Lower lobe of right lung (tissue), 2 donors: ENCODE results near the gene DEPDC5. TPM values are rescaled to one million over a fixed set of nuclear protein-coding genes. Genes with fewer than 3 reads are reported as not detected.

ENCODE experiments used
- ATAC-seq, 2 donors: fragments of 200-7000 bp; cut with Tn5 transposase; one replicate each; pipeline ENCODE4 v1.9.1; 2020 to 2022; ENCODE audit warnings: mild to moderate bottlenecking in 2 of 2, moderate library complexity in 2 of 2
- DNase-seq: peaks from one replicate; pipeline ENCODE4 v3.0.0-alpha.2; 2020
- H3K27ac ChIP-seq: fragments of 200-600 bp; one replicate; pipeline ENCODE4 v1.8.0; 2022
- H3K27me3 ChIP-seq: fragments of 200-600 bp; one replicate; pipeline ENCODE4 v1.8.0; 2022; ENCODE audit warnings: low read depth
- H3K36me3 ChIP-seq: fragments of 200-600 bp; one replicate; pipeline ENCODE4 v1.8.0; 2022; ENCODE audit warnings: mild to moderate bottlenecking
- H3K4me1 ChIP-seq: fragments of 200-600 bp; one replicate; pipeline ENCODE4 v1.8.0; 2022
- H3K4me3 ChIP-seq: fragments of 200-600 bp; one replicate; pipeline ENCODE4 v1.8.0; 2022; ENCODE audit warnings: mild to moderate bottlenecking
- H3K9me3 ChIP-seq: fragments of 200-600 bp; one replicate; pipeline ENCODE4 v1.8.0; 2022
- intact Hi-C: fragments of 100-400 bp; cut with DNase I; formaldehyde crosslinking; loops from one replicate; pipeline ENCODE4 v1.11.0; 2022
- total RNA-seq: library from RNA; stranded (reverse); fragmentation: NEBNext Ultra II Directional; extraction: Animal tissue kit (Norgen Biotek cat#: 25700); gene quantifications from one replicate; pipeline ENCODE4 v1.2.1, GENCODE V29; 2021
- TF ChIP-seq, protein P1 (sequence below): fragments of 200-600 bp; IDR thresholded peaks from one replicate; pipeline ENCODE4 v1.8.0; 2022; ENCODE audit warnings: antibody characterized with exemption, mild to moderate bottlenecking
- donor health status: DM: no; HTN: yes; CAD: no; lungs with severe emphysema.

The DEPDC5 gene
- total RNA-seq, 1 donor from 2014 or later = 29.0 TPM

DNA sequence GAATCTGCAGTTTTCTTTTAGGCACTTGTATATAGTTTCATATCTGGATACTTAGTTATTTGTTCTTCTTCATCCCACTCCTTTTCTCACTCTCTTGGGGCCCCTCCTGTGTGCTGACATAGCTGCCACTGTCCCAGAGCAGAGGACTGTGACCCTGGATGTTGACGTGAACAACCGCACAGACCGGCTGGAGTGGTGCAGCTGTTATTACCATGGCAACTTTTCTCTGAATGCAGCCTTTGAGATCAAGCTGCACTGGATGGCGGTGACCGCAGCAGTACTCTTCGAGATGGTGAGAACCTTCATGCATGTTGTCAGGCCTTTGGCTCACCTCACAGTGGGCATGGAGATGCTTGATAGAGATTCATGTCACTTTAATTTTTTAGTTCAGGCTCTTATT, 139.6 kb downstream of the DEPDC5 start:
- ATAC-seq (no peak), DNase-seq (no peak)
- intact Hi-C loops = no loop called here
- Histone ChIP-seq H3K27ac (no peak overlapping the region), H3K4me1 (no peaks in the 10 kb centered on the region), H3K27me3 (no peaks in the 10 kb centered on the region), H3K36me3 (peaks cover 52% of the 10 kb centered on the region), H3K9me3 (no peaks in the 10 kb centered on the region), H3K4me3 (no peak overlapping the region)
- TF ChIP-seq, protein P1, sequence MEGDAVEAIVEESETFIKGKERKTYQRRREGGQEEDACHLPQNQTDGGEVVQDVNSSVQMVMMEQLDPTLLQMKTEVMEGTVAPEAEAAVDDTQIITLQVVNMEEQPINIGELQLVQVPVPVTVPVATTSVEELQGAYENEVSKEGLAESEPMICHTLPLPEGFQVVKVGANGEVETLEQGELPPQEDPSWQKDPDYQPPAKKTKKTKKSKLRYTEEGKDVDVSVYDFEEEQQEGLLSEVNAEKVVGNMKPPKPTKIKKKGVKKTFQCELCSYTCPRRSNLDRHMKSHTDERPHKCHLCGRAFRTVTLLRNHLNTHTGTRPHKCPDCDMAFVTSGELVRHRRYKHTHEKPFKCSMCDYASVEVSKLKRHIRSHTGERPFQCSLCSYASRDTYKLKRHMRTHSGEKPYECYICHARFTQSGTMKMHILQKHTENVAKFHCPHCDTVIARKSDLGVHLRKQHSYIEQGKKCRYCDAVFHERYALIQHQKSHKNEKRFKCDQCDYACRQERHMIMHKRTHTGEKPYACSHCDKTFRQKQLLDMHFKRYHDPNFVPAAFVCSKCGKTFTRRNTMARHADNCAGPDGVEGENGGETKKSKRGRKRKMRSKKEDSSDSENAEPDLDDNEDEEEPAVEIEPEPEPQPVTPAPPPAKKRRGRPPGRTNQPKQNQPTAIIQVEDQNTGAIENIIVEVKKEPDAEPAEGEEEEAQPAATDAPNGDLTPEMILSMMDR = no peak

DNA sequence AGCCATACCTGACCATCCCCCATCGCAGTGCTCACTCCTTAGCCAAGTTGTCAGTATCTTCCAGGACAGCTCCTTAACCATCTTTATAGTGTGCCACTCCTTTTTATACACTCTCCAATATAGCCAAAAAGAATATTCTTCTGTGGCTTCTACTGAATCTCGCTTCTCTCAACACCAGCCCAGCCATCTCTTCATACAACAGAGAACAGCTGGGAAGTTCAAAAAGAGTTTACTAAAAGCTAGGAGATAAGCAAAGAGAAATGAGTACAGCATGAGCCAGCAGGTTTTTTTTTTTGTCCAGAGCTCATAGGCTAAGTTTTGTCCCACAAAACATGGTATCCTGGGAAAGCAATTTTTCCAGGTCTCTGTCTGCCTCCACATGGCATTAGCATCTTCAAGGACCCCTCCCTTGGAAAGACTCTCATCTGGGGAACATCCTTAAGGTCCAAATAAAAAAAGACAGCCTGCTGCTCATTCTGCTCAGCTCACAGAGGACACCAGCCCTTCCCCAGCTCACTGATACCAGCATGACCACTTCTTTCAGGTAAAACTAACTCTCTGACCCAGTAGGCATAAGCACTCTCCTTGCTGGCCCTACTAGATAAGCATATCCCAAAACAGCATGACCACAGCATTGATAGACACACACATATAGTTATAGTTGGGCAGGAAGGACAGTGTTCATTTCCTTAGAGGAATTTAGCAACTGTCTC, 141.7 kb downstream of the DEPDC5 start:
- no peak overlapping the region for H3K4me3 ChIP-seq
- DNase-seq (no peak), ATAC-seq (no peak)
- no peaks in the 10 kb centered on the region for H3K4me1 ChIP-seq
- no peaks in the 10 kb centered on the region for H3K27me3 ChIP-seq
- H3K9me3 ChIP-seq = no peaks in the 10 kb centered on the region
- intact Hi-C loops = no loop called here
- no peak overlapping the region for H3K27ac ChIP-seq
- TF ChIP-seq, protein P1 = no peak
- peaks cover 56% of the 10 kb centered on the region for H3K36me3 ChIP-seq

DNA sequence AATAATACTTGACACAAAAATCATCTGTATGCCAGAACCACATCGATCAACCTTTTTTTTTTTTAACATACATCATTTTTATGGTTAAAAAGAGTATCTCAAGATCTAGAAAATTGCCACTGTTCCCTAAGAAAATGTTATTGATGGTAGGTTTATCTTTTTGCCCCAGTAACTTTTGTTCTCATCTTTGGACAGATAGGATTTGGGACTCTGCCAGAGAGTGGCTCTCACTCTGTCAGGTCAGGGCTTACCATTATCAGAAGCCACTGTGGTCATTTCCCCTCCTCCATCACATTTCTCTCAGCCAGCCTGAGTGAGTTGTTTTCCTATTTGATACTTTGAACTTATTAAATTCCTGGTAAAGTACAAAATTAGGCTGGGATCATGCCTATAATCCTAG, 142.7 kb downstream of the DEPDC5 start:
- Histone ChIP-seq H3K36me3 (peaks cover 55% of the 10 kb centered on the region), H3K27ac (no peak overlapping the region), H3K9me3 (no peaks in the 10 kb centered on the region), H3K4me1 (no peaks in the 10 kb centered on the region), H3K27me3 (no peaks in the 10 kb centered on the region), H3K4me3 (no peak overlapping the region)
- ATAC-seq (no peak), DNase-seq (no peak)
- TF ChIP-seq, protein P1 = no peak
- intact Hi-C loops = no loop called here

DNA sequence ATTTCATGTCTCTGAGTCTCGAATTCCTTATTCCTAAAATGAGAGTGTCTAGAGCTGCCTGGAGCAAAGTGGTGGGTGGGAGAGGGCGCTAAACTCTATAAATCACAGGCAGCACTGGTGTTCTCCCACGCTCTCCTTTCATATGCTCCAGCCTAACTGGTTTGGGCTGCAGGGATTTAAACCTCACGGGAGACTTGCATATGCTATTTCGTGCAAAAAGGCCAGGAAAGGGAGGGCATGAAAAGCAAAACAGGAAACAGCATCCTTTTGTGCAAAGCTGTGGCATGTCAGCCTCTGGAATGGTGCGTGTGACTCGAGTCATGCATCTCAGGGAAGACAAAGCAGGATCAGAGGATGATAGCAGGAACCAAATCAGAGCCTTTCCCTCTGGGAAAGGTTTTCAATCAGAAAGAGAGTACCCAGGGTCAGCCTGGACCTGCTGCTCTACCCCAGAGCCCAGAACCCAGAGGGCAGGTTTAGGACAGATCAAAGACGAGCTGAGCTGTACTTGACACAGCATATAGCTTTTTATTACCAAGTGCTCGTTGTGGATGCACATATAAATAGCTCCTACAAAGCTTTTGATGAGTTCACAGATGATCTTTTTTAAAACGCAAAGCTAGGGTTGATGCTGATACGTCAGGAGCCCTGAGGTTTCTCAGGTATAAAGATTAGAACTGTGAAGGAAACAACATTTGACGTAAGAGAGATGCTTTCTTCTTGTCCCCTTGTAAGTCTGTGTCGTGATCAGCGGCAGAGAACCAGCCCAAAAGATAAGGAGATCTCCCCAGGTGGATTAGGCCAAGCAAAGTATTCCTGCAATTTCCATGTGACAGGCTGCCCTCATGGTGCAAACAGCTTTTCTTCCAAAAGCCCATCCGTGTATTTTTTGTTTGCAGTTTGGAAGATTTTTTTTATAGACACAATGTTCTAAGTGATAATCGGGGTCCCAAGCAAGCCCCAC, 144.3 kb downstream of the DEPDC5 start:
- H3K4me3 ChIP-seq = no peak overlapping the region
- TF ChIP-seq, protein P1 = no peak
- H3K27ac ChIP-seq = no peak overlapping the region
- no peaks in the 10 kb centered on the region for H3K9me3 ChIP-seq
- no peaks in the 10 kb centered on the region for H3K4me1 ChIP-seq
- intact Hi-C loops = no loop called here
- no peaks in the 10 kb centered on the region for H3K27me3 ChIP-seq
- peaks cover 63% of the 10 kb centered on the region for H3K36me3 ChIP-seq
- ATAC-seq (no peak), DNase-seq (no peak)

DNA sequence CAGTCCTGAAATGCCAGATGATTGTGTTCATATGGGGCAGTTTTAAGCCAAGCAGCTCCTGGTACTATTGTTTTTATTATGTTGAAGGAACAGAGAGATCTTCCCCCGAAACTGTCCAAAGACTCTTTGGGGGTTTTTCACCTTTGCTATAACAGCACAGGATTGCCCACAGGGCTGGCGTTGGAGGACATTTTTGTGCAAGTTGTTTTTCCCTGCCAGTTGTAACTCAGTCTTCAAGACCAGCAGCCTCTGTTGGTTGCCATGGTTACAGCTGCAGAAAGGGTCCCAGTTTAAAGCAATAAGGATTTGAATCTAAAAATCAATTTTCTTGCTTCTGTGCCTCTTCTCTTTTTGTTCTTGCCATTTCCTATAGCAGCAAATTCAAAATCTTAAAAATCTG, 145.1 kb downstream of the DEPDC5 start:
- no peak overlapping the region for H3K4me3 ChIP-seq
- H3K36me3 ChIP-seq = peaks cover 58% of the 10 kb centered on the region
- TF ChIP-seq, protein P1 = no peak
- DNase-seq = no peak
- no peak for ATAC-seq
- no peak overlapping the region for H3K27ac ChIP-seq
- intact Hi-C loops = no loop called here
- H3K27me3 ChIP-seq = no peaks in the 10 kb centered on the region
- H3K9me3 ChIP-seq = no peaks in the 10 kb centered on the region
- no peaks in the 10 kb centered on the region for H3K4me1 ChIP-seq
